Hepatocyte (in vitro differentiated cells): ENCODE data around the gene MVD.

Experiments
- EZH2 ChIP-seq: fragments of 200-600 bp; sonication (generic); IDR thresholded peaks from 2 replicates; pipeline ENCODE4 v1.6.1; 2016; ENCODE audit warnings: antibody characterized with exemption, mild to moderate bottlenecking, borderline replicate concordance
- EZH2phosphoT487 ChIP-seq: fragments of 200-600 bp; sonication (generic); IDR thresholded peaks from one replicate; pipeline ENCODE4 v1.6.1; 2018; ENCODE audit warnings: antibody characterized with exemption, mild to moderate bottlenecking, low read depth, moderate library complexity; ENCODE audit not compliant: unreplicated experiment, severe bottlenecking
- TF ChIP-seq, protein P1 (sequence below): fragments of 200-600 bp; sonication (generic); IDR thresholded peaks from 2 replicates; pipeline ENCODE4 v1.5.1; 2016; ENCODE audit warnings: antibody characterized with exemption, mild to moderate bottlenecking; ENCODE audit not compliant: poor library complexity

DNA sequence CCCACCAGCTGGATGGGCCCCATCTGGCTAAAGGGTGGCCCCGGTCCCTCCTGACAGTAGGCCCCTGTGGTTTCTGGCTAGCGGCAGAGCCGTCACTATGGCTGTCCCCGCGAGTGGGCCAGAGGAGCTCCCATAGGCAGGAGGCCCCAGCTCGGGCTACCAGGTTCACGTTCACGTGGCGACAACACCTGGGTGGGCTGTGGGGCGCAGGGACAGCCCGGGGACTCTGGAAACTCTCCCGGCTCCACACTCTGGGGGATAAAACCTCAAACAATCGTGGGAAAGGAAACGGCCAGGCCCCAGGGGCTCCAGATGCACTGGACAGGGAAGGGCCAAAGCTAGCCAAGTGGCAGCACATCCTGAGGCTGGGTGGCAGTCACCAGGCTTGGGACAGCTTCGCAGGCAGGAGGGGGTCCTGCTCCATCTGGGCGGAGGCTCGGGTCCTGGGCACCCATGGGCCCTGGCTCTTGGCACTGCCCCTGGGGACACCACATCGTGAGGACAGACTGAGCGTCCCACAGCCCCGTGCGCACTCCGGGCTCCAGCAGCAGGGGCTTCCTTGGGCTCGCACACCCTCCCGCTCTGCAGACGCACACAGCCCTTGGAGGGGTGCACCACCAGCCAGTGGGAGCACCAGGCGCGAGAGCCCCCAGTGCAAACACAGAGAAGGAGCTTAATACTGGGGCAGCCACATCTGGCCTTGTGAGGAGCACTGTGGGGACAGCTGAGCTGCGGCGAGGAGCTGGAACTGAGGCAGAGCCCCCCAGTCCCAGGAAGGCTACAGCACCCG lies 38.9 kb upstream of the MVD start:
- TF ChIP-seq EZH2, result no peak
- TF ChIP-seq, protein P1, sequence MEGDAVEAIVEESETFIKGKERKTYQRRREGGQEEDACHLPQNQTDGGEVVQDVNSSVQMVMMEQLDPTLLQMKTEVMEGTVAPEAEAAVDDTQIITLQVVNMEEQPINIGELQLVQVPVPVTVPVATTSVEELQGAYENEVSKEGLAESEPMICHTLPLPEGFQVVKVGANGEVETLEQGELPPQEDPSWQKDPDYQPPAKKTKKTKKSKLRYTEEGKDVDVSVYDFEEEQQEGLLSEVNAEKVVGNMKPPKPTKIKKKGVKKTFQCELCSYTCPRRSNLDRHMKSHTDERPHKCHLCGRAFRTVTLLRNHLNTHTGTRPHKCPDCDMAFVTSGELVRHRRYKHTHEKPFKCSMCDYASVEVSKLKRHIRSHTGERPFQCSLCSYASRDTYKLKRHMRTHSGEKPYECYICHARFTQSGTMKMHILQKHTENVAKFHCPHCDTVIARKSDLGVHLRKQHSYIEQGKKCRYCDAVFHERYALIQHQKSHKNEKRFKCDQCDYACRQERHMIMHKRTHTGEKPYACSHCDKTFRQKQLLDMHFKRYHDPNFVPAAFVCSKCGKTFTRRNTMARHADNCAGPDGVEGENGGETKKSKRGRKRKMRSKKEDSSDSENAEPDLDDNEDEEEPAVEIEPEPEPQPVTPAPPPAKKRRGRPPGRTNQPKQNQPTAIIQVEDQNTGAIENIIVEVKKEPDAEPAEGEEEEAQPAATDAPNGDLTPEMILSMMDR, result no peak
- no peak for TF ChIP-seq EZH2phosphoT487
